HEK293 (cell line): ENCODE measurements around the gene CYBA.

ENCODE experiments used
- CTCF ChIA-PET: fragments of 350-600 bp; formaldehyde crosslinking; extraction: SDS; loops from one replicate; lab custom pipeline; 2021; ENCODE audit warnings: antibody characterized with exemption; lab: Yijun Ruan, JAX
- POLR2A ChIA-PET: fragments of 300-600 bp; formaldehyde crosslinking; extraction: SDS; loops from one replicate; lab custom pipeline; 2020; ENCODE audit warnings: antibody characterized with exemption, inconsistent platforms; lab: Yijun Ruan, JAX
- H3K27ac ChIP-seq: fragments of 200-500 bp; sonication (Bioruptor generic); 2 replicates; pipeline ENCODE4 v1.5.1; 2014; ENCODE audit warnings: low read depth, low read length, control low read depth, inconsistent platforms; ENCODE audit errors: extremely low read depth
- H3K36me3 ChIP-seq, 2 experiments: fragments of 200-500 bp in 1 of 2; sonication (Bioruptor generic) in 1 of 2; 1 replicate in 1 of 2; 2 replicates in 1 of 2; pipeline ENCODE4 v1.5.1; 2014 to 2017; ENCODE audit warnings: inconsistent platforms in 2 of 2, low read length in 2 of 2; ENCODE audit not compliant: control insufficient read depth in 2 of 2, insufficient read depth in 1 of 2
- H3K4me1 ChIP-seq: fragments of 200-500 bp; sonication (Bioruptor generic); 2 replicates; pipeline ENCODE4 v1.5.1; 2014; ENCODE audit warnings: mild to moderate bottlenecking, low read length, inconsistent platforms; ENCODE audit not compliant: control insufficient read depth, insufficient read depth
- H3K4me3 ChIP-seq: 2 replicates; pipeline ENCODE4 v1.5.1; 2011; ENCODE audit warnings: low read depth, mild to moderate bottlenecking, control low read depth, low read length, moderate library complexity
- H3K9me3 ChIP-seq: fragments of 200-500 bp; sonication (Bioruptor generic); 2 replicates; pipeline ENCODE4 v1.5.1; 2014; ENCODE audit warnings: low read depth, low read length, inconsistent platforms; ENCODE audit not compliant: control insufficient read depth, insufficient read depth
- GFI1B ChIP-seq: fragments of 450-650 bp; formaldehyde crosslinking; IDR thresholded peaks from 2 replicates; pipeline ENCODE4 v1.5.1; 2016; ENCODE audit warnings: missing biosample characterization, missing genetic modification characterization
- KLF8 ChIP-seq: fragments of 450-650 bp; formaldehyde crosslinking; IDR thresholded peaks from 2 replicates; pipeline ENCODE4 v1.5.1; 2016; ENCODE audit warnings: missing biosample characterization, missing genetic modification characterization
- PBX3 ChIP-seq: sonication (generic); formaldehyde crosslinking; IDR thresholded peaks from 2 replicates; pipeline ENCODE4 v1.8.1; 2022; ENCODE audit warnings: mild to moderate bottlenecking, moderate library complexity, missing genetic modification reagents
- ZBTB1 ChIP-seq: fragments of 450-650 bp; formaldehyde crosslinking; IDR thresholded peaks from 2 replicates; pipeline ENCODE4 v1.5.1; 2016; ENCODE audit warnings: missing biosample characterization, missing genetic modification characterization
- ZBTB26 ChIP-seq: fragments of 450-650 bp; formaldehyde crosslinking; optimal IDR thresholded peaks from 2 replicates; pipeline ENCODE3; 2016; ENCODE audit warnings: missing biosample characterization, mild to moderate bottlenecking, missing genetic modification characterization
- ZFHX2 ChIP-seq: fragments of 450-650 bp; formaldehyde crosslinking; conservative IDR thresholded peaks from 2 replicates; pipeline ENCODE4 v1.5.1; 2016; ENCODE audit warnings: missing biosample characterization, missing genetic modification characterization
- ZNF138 ChIP-seq: fragments of 450-650 bp; formaldehyde crosslinking; IDR thresholded peaks from 2 replicates; pipeline ENCODE4 v1.5.1; 2016; ENCODE audit warnings: missing biosample characterization, missing genetic modification characterization, borderline replicate concordance
- ZNF140 ChIP-seq: fragments of 450-650 bp; formaldehyde crosslinking; IDR thresholded peaks from 2 replicates; pipeline ENCODE4 v1.5.1; 2016; ENCODE audit warnings: missing biosample characterization, missing genetic modification characterization
- ZNF202 ChIP-seq: fragments of 450-650 bp; formaldehyde crosslinking; IDR thresholded peaks from 2 replicates; pipeline ENCODE4 v1.5.1; 2016; ENCODE audit warnings: missing biosample characterization, missing genetic modification characterization, borderline replicate concordance
- ZNF211 ChIP-seq: fragments of 450-650 bp; formaldehyde crosslinking; IDR thresholded peaks from 2 replicates; pipeline ENCODE4 v1.5.1; 2016; ENCODE audit warnings: low read depth, missing biosample characterization, missing genetic modification characterization
- ZNF214 ChIP-seq: fragments of 450-650 bp; formaldehyde crosslinking; IDR thresholded peaks from 2 replicates; pipeline ENCODE4 v1.5.1; 2017; ENCODE audit warnings: missing biosample characterization, mild to moderate bottlenecking, missing genetic modification characterization, borderline replicate concordance
- ZNF239 ChIP-seq: fragments of 450-650 bp; formaldehyde crosslinking; IDR thresholded peaks from 2 replicates; pipeline ENCODE4 v1.5.1; 2016; ENCODE audit warnings: missing biosample characterization, missing genetic modification characterization
- ZNF292 ChIP-seq: fragments of 450-650 bp; formaldehyde crosslinking; IDR thresholded peaks from 2 replicates; pipeline ENCODE4 v1.5.1; 2016; ENCODE audit warnings: low read depth, missing biosample characterization, missing genetic modification characterization, borderline replicate concordance
- ZNF324 ChIP-seq: fragments of 450-650 bp; formaldehyde crosslinking; IDR thresholded peaks from 2 replicates; pipeline ENCODE4 v1.5.1; 2016; ENCODE audit warnings: missing biosample characterization, missing genetic modification characterization
- ZNF404 ChIP-seq: fragments of 450-650 bp; formaldehyde crosslinking; IDR thresholded peaks from 2 replicates; pipeline ENCODE4 v1.5.1; 2017; ENCODE audit warnings: missing biosample characterization, missing genetic modification characterization
- ZNF600 ChIP-seq: fragments of 450-650 bp; formaldehyde crosslinking; IDR thresholded peaks from 2 replicates; pipeline ENCODE4 v1.5.1; 2016; ENCODE audit warnings: missing biosample characterization, missing genetic modification characterization
- ZNF610 ChIP-seq: fragments of 450-650 bp; formaldehyde crosslinking; IDR thresholded peaks from 2 replicates; pipeline ENCODE4 v1.5.1; 2016; ENCODE audit warnings: missing biosample characterization, missing genetic modification characterization, borderline replicate concordance
- ZNF639 ChIP-seq: fragments of 450-650 bp; formaldehyde crosslinking; IDR thresholded peaks from 2 replicates; pipeline ENCODE4 v1.5.1; 2016; ENCODE audit warnings: missing biosample characterization, missing genetic modification characterization
- ZNF677 ChIP-seq: fragments of 450-650 bp; IDR thresholded peaks from 2 replicates; pipeline ENCODE4 v1.5.0; 2018; ENCODE audit warnings: missing biosample characterization, mild to moderate bottlenecking, missing genetic modification characterization, moderate library complexity
- ZNF76 ChIP-seq: fragments of 450-650 bp; formaldehyde crosslinking; IDR thresholded peaks from 2 replicates; pipeline ENCODE4; 2016; ENCODE audit warnings: low read depth, missing biosample characterization, missing genetic modification characterization, borderline replicate concordance
- TF ChIP-seq, protein P1 (sequence below): fragments of 450-650 bp; formaldehyde crosslinking; conservative IDR thresholded peaks from 2 replicates; pipeline ENCODE4 v1.5.1; 2016; ENCODE audit warnings: low read depth, missing biosample characterization, missing genetic modification characterization
- TF ChIP-seq, protein P2 (sequence below): fragments of 450-650 bp; formaldehyde crosslinking; IDR thresholded peaks from 2 replicates; pipeline ENCODE4 v1.5.1; 2017; ENCODE audit warnings: missing biosample characterization, missing genetic modification characterization
- TF ChIP-seq, protein P3 (sequence below): fragments of 450-650 bp; formaldehyde crosslinking; IDR thresholded peaks from 2 replicates; pipeline ENCODE4 v1.5.1; 2016; ENCODE audit warnings: missing biosample characterization, missing genetic modification characterization, low read depth

CYBA gene

GRCh38 chr16:88595921-88596320, 54.9 kb downstream of the CYBA start (continued):
- TF ChIP-seq PBX3 (no peak), ZBTB26 (tag by site-specific recombination) (no peak), ZNF600 (tag by site-specific recombination) (no peak), ZNF202 (no peak), ZNF324 (tag by site-specific recombination) (no peak), ZFHX2 (tag by site-specific recombination) (no peak), ZNF639 (tag by site-specific recombination) (no peak)
- TF ChIP-seq, protein P1, sequence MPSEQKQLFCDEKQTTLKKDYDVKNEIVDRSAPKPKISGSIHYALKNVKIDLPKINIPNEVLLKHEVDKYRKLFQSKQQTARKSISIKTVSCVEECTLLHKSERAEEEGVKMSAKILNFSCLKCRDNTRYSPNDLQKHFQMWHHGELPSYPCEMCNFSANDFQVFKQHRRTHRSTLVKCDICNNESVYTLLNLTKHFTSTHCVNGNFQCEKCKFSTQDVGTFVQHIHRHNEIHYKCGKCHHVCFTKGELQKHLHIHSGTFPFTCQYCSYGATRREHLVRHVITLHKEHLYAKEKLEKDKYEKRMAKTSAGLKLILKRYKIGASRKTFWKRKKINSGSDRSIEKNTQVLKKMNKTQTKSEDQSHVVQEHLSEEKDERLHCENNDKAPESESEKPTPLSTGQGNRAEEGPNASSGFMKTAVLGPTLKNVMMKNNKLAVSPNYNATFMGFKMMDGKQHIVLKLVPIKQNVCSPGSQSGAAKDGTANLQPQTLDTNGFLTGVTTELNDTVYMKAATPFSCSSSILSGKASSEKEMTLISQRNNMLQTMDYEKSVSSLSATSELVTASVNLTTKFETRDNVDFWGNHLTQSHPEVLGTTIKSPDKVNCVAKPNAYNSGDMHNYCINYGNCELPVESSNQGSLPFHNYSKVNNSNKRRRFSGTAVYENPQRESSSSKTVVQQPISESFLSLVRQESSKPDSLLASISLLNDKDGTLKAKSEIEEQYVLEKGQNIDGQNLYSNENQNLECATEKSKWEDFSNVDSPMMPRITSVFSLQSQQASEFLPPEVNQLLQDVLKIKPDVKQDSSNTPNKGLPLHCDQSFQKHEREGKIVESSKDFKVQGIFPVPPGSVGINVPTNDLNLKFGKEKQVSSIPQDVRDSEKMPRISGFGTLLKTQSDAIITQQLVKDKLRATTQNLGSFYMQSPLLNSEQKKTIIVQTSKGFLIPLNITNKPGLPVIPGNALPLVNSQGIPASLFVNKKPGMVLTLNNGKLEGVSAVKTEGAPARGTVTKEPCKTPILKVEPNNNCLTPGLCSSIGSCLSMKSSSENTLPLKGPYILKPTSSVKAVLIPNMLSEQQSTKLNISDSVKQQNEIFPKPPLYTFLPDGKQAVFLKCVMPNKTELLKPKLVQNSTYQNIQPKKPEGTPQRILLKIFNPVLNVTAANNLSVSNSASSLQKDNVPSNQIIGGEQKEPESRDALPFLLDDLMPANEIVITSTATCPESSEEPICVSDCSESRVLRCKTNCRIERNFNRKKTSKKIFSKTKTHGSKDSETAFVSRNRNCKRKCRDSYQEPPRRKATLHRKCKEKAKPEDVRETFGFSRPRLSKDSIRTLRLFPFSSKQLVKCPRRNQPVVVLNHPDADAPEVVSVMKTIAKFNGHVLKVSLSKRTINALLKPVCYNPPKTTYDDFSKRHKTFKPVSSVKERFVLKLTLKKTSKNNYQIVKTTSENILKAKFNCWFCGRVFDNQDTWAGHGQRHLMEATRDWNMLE, result no peak

- Histone ChIP-seq H3K4me3 (no peak overlapping the region), H3K9me3 (no peaks in the 10 kb centered on the region), H3K36me3 (peaks cover 9 to 59% of the 10 kb centered on the region in 2 experiments; a peak in 2 of 3 replicates), H3K27ac (no peak overlapping the region), H3K4me1 (no peaks in the 10 kb centered on the region)
- ChIA-PET CTCF (no interaction called here), POLR2A (no interaction called here)
- no peak for TF ChIP-seq ZNF404 (tag by site-specific recombination)
- no peak for TF ChIP-seq ZNF214 (tag by site-specific recombination)
- no peak for TF ChIP-seq ZNF292 (tag by site-specific recombination)
- no peak for TF ChIP-seq ZNF76 (tag by site-specific recombination)
- TF ChIP-seq ZNF677 (tag by site-specific recombination), result no peak
- no peak for TF ChIP-seq ZNF239
- TF ChIP-seq, protein P2, sequence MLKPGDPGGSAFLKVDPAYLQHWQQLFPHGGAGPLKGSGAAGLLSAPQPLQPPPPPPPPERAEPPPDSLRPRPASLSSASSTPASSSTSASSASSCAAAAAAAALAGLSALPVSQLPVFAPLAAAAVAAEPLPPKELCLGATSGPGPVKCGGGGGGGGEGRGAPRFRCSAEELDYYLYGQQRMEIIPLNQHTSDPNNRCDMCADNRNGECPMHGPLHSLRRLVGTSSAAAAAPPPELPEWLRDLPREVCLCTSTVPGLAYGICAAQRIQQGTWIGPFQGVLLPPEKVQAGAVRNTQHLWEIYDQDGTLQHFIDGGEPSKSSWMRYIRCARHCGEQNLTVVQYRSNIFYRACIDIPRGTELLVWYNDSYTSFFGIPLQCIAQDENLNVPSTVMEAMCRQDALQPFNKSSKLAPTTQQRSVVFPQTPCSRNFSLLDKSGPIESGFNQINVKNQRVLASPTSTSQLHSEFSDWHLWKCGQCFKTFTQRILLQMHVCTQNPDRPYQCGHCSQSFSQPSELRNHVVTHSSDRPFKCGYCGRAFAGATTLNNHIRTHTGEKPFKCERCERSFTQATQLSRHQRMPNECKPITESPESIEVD (tag by site-specific recombination), result no peak
- no peak for TF ChIP-seq ZNF211
- TF ChIP-seq ZNF610 (tag by site-specific recombination), result no peak
- no peak for TF ChIP-seq GFI1B
- no peak for TF ChIP-seq ZNF140 (tag by site-specific recombination)
- no peak for TF ChIP-seq ZBTB1 (tag by site-specific recombination)
- TF ChIP-seq KLF8 (tag by site-specific recombination), result no peak
- TF ChIP-seq, protein P3, sequence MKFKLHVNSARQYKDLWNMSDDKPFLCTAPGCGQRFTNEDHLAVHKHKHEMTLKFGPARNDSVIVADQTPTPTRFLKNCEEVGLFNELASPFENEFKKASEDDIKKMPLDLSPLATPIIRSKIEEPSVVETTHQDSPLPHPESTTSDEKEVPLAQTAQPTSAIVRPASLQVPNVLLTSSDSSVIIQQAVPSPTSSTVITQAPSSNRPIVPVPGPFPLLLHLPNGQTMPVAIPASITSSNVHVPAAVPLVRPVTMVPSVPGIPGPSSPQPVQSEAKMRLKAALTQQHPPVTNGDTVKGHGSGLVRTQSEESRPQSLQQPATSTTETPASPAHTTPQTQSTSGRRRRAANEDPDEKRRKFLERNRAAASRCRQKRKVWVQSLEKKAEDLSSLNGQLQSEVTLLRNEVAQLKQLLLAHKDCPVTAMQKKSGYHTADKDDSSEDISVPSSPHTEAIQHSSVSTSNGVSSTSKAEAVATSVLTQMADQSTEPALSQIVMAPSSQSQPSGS, result no peak
- TF ChIP-seq ZNF138 (tag by site-specific recombination), result no peak
Measured at GRCh38 chr16:88595101-88595500, 55.8 kb downstream of the CYBA start.
